ENCODE data around the gene PHF24. TPM values are rescaled to one million over a fixed set of nuclear protein-coding genes. Genes with fewer than 3 reads are reported as not detected.

Gene PHF24
- total RNA-seq, 1 experiment from 2014 or later, result not detected

- DNase-seq, result no peak
- no peak overlapping the region for H3K4me3 ChIP-seq
- H3K27me3 ChIP-seq, result no peaks in the 10 kb centered on the region; the same call in 1 of the 2 replicates
- H3K9me3 ChIP-seq, result no peaks in the 10 kb centered on the region
- H3K36me3 ChIP-seq, result no peaks in the 10 kb centered on the region
Measured at GRCh38 chr9:34974664-34975063, 16.6 kb downstream of the PHF24 start.

- Histone ChIP-seq H3K36me3 (no peaks in the 10 kb centered on the region), H3K27me3 (no peaks in the 10 kb centered on the region), H3K4me3 (no peak overlapping the region), H3K9me3 (no peaks in the 10 kb centered on the region)
- DNase-seq, result no peak
Measured at GRCh38 chr9:34976441-34976840, 18.4 kb downstream of the PHF24 start.

GRCh38 chr9:34976992-34977391 is 18.9 kb downstream of the PHF24 start:
- Histone ChIP-seq H3K36me3 (no peaks in the 10 kb centered on the region), H3K4me3 (no peak overlapping the region)
- DNase-seq, result no peak

GRCh38 chr9:34980181-34980761 is 22.2 kb downstream of the PHF24 start:
- no peak for DNase-seq
- no peaks in the 10 kb centered on the region for H3K9me3 ChIP-seq
- H3K27me3 ChIP-seq, result no peaks in the 10 kb centered on the region
- H3K4me3 ChIP-seq, result no peak overlapping the region
- H3K36me3 ChIP-seq, result no peaks in the 10 kb centered on the region

More at GRCh38 chr9:34976992-34977391, 18.9 kb downstream of the PHF24 start:
- H3K9me3 ChIP-seq, result no peaks in the 10 kb centered on the region
- H3K27me3 ChIP-seq, result no peaks in the 10 kb centered on the region

GRCh38 chr9:34982361-34982760 is 24.3 kb downstream of the PHF24 start:
- Histone ChIP-seq H3K4me3 (no peak overlapping the region), H3K27me3 (no peaks in the 10 kb centered on the region), H3K9me3 (no peaks in the 10 kb centered on the region), H3K36me3 (no peaks in the 10 kb centered on the region)
- DNase-seq, result no peak

GRCh38 chr9:34983209-34983608 is 25.1 kb downstream of the PHF24 start:
- no peak for DNase-seq
- no peaks in the 10 kb centered on the region for H3K9me3 ChIP-seq
- H3K27me3 ChIP-seq, result no peaks in the 10 kb centered on the region
- H3K36me3 ChIP-seq, result no peaks in the 10 kb centered on the region
- no peak overlapping the region for H3K4me3 ChIP-seq

- H3K9me3 ChIP-seq, result no peaks in the 10 kb centered on the region
- H3K36me3 ChIP-seq, result no peaks in the 10 kb centered on the region
- H3K27me3 ChIP-seq, result no peaks in the 10 kb centered on the region
- no peak overlapping the region for H3K4me3 ChIP-seq
- DNase-seq, result no peak
Measured at GRCh38 chr9:34984049-34984448, 26.0 kb downstream of the PHF24 start.

- no peaks in the 10 kb centered on the region for H3K9me3 ChIP-seq
- H3K36me3 ChIP-seq, result no peaks in the 10 kb centered on the region
- no peak overlapping the region for H3K4me3 ChIP-seq
- DNase-seq, result peak; percentile 8
- H3K27me3 ChIP-seq, result no peaks in the 10 kb centered on the region
Measured at GRCh38 chr9:34985311-34985899, 27.3 kb downstream of the PHF24 start.

- Histone ChIP-seq H3K27me3 (no peaks in the 10 kb centered on the region), H3K4me3 (no peak overlapping the region), H3K36me3 (no peaks in the 10 kb centered on the region), H3K9me3 (no peaks in the 10 kb centered on the region)
- no peak for DNase-seq
Measured at GRCh38 chr9:34986540-34987047, 28.5 kb downstream of the PHF24 start.

GRCh38 chr9:34987160-34987901 is 29.2 kb downstream of the PHF24 start:
- no peak for DNase-seq
- Histone ChIP-seq H3K9me3 (no peaks in the 10 kb centered on the region), H3K36me3 (no peaks in the 10 kb centered on the region), H3K27me3 (no peaks in the 10 kb centered on the region), H3K4me3 (no peak overlapping the region)

- H3K27me3 ChIP-seq, result no peaks in the 10 kb centered on the region
- H3K9me3 ChIP-seq, result no peaks in the 10 kb centered on the region
- DNase-seq, result no peak
- peak overlapping the region; percentile 63 for H3K4me3 ChIP-seq
- H3K36me3 ChIP-seq, result no peaks in the 10 kb centered on the region
Measured at GRCh38 chr9:34988218-34989002, 30.3 kb downstream of the PHF24 start.

GRCh38 chr9:34989003-34989945 is 31.2 kb downstream of the PHF24 start, which contains the start of gene DNAJB5:
DNAJB5 (plus strand) TSS chr9:34989745; CDS start chr9:34990631, 886 bp downstream.
- Histone ChIP-seq H3K4me3 (peak within 1 kb of the TSS; percentile 63), H3K9me3 (no peaks in the 10 kb centered on the region), H3K27me3 (no peaks in the 10 kb centered on the region), H3K36me3 (no peaks in the 10 kb centered on the region)
- peak; percentile 97 for DNase-seq

GRCh38 chr9:34989946-34990635 is 32.0 kb downstream of the PHF24 start:
- Histone ChIP-seq H3K4me3 (peak overlapping the region; percentile 63), H3K27me3 (no peaks in the 10 kb centered on the region), H3K9me3 (no peaks in the 10 kb centered on the region), H3K36me3 (no peaks in the 10 kb centered on the region)
- DNase-seq, result peak; percentile 28

GRCh38 chr9:34990908-34991606 is 33.0 kb downstream of the PHF24 start:
- H3K36me3 ChIP-seq, result no peaks in the 10 kb centered on the region
- H3K9me3 ChIP-seq, result no peaks in the 10 kb centered on the region
- no peak for DNase-seq
- H3K27me3 ChIP-seq, result no peaks in the 10 kb centered on the region
- no peak overlapping the region for H3K4me3 ChIP-seq

Measured in MG63 (cell line).